ENCODE data around the gene CDYL.

- no peak for TF ChIP-seq POLR2A (IDR thresholded peaks at IDR 0.05)
- TF ChIP-seq POLR2AphosphoS5 (IDR thresholded peaks at IDR 0.05; ENCODE audit: insufficient read depth in 1 of 2, low read depth in 1 of 2): no peak
- no peak for TF ChIP-seq CTCF (IDR thresholded peaks at IDR 0.05)
These were observed 24.5 kb downstream of the CDYL start for GRCh38 chr6:4800662-4801061.
